ENCODE results near the gene SDK1.
"Not testable (repeated sequence)": the region's sequence is repeated elsewhere in the genome, so short reads cannot be mapped to it uniquely, and the experiment has no call there.

The SDK1 gene

GRCh38 chr7:4245135-4245865, 944.2 kb downstream of the SDK1 start:
- in situ Hi-C loops (cut with MboI; ENCODE audit: low sequenced_read_pairs) = no loop called here

GRCh38 chr7:4245866-4246470, 944.9 kb downstream of the SDK1 start:
- in situ Hi-C loops (cut with MboI; ENCODE audit: low sequenced_read_pairs) = no loop called here

- in situ Hi-C loops (cut with MboI; ENCODE audit: low sequenced_read_pairs) = no loop called here
Observed at GRCh38 chr7:4246536-4246935, 945.5 kb downstream of the SDK1 start.

- in situ Hi-C loops (cut with MboI; ENCODE audit: low sequenced_read_pairs) = no loop called here
Observed at GRCh38 chr7:4247106-4247876, 946.2 kb downstream of the SDK1 start.

GRCh38 chr7:4248295-4248694, 947.2 kb downstream of the SDK1 start:
- in situ Hi-C loops (cut with MboI; ENCODE audit: low sequenced_read_pairs) = no loop called here

GRCh38 chr7:4249241-4249640, 948.2 kb downstream of the SDK1 start:
- in situ Hi-C loops (cut with MboI; ENCODE audit: low sequenced_read_pairs) = no loop called here

GRCh38 chr7:4255336-4255735, 954.3 kb downstream of the SDK1 start:
- in situ Hi-C loops (cut with MboI; ENCODE audit: low sequenced_read_pairs) = no loop called here

- in situ Hi-C loops (cut with MboI; ENCODE audit: low sequenced_read_pairs) = no loop called here
Observed at GRCh38 chr7:4256286-4256685, 955.2 kb downstream of the SDK1 start.

GRCh38 chr7:4257146-4258111, 956.4 kb downstream of the SDK1 start:
- in situ Hi-C loops (cut with MboI; ENCODE audit: low sequenced_read_pairs) = no loop called here

- in situ Hi-C loops (cut with MboI; ENCODE audit: low sequenced_read_pairs) = not testable (repeated sequence)
Observed at GRCh38 chr7:4260116-4260515, 959.1 kb downstream of the SDK1 start.

GRCh38 chr7:4260867-4261600, 960.0 kb downstream of the SDK1 start:
- in situ Hi-C loops (cut with MboI; ENCODE audit: low sequenced_read_pairs) = no loop called here

- in situ Hi-C loops (cut with MboI; ENCODE audit: low sequenced_read_pairs) = no loop called here
Observed at GRCh38 chr7:4261601-4261960, 960.5 kb downstream of the SDK1 start.

GRCh38 chr7:4264206-4264605, 963.2 kb downstream of the SDK1 start:
- in situ Hi-C loops (cut with MboI; ENCODE audit: low sequenced_read_pairs) = not testable (repeated sequence)

GRCh38 chr7:4265066-4265465, 964.0 kb downstream of the SDK1 start:
- in situ Hi-C loops (cut with MboI; ENCODE audit: low sequenced_read_pairs) = no loop called here

- in situ Hi-C loops (cut with MboI; ENCODE audit: low sequenced_read_pairs) = no loop called here
Observed at GRCh38 chr7:4265676-4266075, 964.6 kb downstream of the SDK1 start.

GRCh38 chr7:4266270-4267040, 965.4 kb downstream of the SDK1 start:
- in situ Hi-C loops (cut with MboI; ENCODE audit: low sequenced_read_pairs) = no loop called here

- in situ Hi-C loops (cut with MboI; ENCODE audit: low sequenced_read_pairs) = no loop called here
Observed at GRCh38 chr7:4267341-4268039, 966.4 kb downstream of the SDK1 start.

- in situ Hi-C loops (cut with MboI; ENCODE audit: low sequenced_read_pairs) = no loop called here
Observed at GRCh38 chr7:4268040-4268965, 967.3 kb downstream of the SDK1 start.

Data from hTERT RPE-1 (cell line).